CD4-positive, alpha-beta T cell treated with Interleukin-21 for 1 hour (primary cell): ENCODE results near the gene NPAS1.
"Not testable (repeated sequence)": the region's sequence is repeated elsewhere in the genome, so short reads cannot be mapped to it uniquely, and the experiment has no call there.

ENCODE experiments used
- DNase-seq: peaks from one replicate; pipeline ENCODE4 v3.0.0-alpha.2; 2020

The NPAS1 gene

GRCh38 chr19:46992699-46993535 lies 26.7 kb upstream of the NPAS1 start:
- no peak for DNase-seq

- DNase-seq, result no peak
These were observed 26.0 kb upstream of the NPAS1 start for GRCh38 chr19:46993622-46994021.

DNA sequence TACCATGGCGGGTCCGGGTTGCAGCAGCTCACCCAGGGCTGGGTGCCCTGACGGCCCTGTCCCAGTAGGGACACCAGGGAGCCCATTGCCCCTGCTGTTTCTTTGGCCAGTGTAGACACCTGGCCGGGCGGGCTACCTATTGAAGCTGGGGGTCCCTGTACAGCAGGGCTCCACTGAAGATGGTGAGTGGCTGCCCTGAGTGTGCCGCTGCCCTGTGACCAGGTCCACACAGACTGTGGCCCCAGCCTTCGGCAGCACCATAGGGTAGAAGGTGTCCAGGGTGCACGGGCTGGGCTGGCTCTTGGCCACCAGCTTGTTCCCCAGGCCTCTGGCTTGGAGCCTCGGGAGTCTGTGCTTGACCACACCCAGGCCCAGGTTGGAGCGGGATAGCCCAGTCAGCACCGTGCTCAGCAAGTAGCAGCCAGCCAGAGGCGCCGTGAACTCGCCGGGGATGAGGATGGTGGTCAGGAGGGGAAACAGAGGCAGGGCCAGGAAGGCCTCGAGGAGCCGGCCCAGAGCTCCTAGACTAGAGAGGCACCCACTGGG lies 25.4 kb upstream of the NPAS1 start:
- no peak for DNase-seq

- no peak for DNase-seq
These were observed 24.1 kb upstream of the NPAS1 start for GRCh38 chr19:46995492-46995891.

- DNase-seq, result no peak
These were observed 21.1 kb upstream of the NPAS1 start for GRCh38 chr19:46998445-46999125.

GRCh38 chr19:46999377-46999776 lies 20.3 kb upstream of the NPAS1 start:
- DNase-seq, result no peak

- no peak for DNase-seq
These were observed 19.8 kb upstream of the NPAS1 start for GRCh38 chr19:46999878-47000277.

- no peak for DNase-seq
These were observed 19.3 kb upstream of the NPAS1 start for GRCh38 chr19:47000373-47000772.

DNA sequence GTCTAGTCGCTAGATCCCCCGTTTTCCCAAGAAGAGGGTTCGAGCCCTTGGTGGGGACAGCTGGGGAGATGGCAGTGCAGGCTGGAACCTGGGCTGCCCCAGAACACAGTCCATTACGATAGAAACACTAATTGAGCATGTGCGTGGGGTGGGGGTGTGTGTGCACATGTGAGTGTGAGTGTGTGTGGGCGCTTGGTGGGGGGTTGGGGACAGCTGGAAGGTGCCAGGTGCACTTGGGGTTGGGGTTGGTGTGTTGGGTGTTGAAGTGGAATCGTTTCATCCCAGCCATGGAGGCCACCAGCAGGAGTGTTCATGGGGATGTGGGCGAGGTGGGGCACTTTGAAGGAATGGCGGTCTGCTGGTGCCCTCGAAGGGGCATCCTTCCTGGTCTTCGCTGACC lies 18.1 kb upstream of the NPAS1 start:
- DNase-seq, result no peak

- no peak for DNase-seq
These were observed 17.4 kb upstream of the NPAS1 start for GRCh38 chr19:47002106-47002766.

DNA sequence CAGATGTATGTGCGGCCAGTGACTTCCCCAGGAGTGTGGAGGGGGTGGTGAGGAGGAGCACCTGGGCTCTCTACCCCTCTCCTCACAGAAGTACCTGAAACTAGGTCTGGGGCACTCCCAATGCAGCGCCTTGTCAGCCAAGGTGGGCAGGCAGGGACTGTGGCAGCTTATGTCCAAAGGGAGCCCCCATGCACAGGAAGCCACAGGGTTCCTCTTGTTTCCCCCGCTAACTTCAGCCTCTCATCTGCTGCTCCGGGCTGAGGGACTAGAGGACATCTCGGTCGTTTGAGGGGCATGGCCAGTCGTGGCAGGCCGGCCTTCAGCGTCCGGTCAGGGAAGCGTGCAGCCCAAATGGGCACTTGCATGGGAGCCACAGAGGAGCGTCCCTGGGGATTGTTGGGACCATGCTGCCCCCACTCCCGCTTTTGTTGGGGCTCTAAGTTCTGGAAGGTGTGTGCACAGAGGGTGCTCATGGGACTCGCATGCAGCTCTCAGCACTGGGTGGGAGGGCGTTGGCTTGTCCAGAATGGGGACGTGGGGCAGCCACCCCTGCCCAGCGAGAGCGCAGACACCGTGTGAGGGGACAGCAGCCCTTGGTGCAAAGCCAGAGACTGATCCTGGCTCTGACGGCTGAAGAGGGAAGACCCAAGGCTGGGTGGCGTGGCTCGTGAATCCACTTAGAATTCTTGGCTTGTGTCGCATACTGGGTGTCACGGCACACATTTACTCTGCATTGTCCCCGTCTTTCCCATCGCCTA lies 16.6 kb upstream of the NPAS1 start:
- DNase-seq, result no peak

DNA sequence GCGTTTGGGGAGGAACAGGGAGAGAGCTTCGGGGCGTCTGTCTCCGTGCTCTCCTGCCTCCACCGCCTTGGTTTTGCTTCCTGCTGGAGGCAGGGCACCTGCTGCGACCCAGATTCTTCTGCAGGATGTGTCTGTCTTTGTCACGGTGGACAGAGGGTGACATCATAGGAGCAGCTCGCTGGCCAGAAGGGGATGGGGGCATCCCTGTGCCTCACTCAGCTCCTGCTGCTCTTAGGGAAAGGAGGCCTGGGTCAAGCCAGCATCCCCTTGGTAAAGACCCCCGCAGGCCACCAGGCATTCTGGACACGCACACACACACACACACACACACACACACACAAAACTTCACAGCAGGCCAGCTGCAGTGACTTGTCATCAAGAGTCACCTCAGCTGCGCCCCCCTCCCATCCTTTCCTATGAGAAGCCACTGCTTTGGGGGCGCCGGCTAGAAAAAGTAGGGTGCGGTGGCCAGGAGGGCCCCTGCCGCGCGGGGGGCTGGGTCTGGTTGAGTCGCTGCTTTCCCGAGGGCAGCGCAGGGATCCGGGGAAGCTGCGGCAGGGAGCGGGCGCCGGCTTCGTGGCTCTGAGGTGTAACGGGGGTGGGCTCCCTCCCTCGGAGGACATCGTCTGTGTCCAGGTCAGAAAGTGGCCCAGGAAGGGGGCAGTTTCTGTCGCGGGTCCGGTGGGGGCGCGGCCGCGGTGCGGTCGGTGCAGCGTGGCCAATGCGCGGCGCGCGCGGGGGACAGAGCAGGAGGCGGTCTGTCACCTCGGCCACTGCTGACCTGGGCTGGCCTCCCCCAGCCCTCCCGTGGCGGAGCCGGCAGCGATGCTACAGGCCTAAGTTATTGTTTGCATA lies 15.8 kb upstream of the NPAS1 start:
- no peak for DNase-seq

DNA sequence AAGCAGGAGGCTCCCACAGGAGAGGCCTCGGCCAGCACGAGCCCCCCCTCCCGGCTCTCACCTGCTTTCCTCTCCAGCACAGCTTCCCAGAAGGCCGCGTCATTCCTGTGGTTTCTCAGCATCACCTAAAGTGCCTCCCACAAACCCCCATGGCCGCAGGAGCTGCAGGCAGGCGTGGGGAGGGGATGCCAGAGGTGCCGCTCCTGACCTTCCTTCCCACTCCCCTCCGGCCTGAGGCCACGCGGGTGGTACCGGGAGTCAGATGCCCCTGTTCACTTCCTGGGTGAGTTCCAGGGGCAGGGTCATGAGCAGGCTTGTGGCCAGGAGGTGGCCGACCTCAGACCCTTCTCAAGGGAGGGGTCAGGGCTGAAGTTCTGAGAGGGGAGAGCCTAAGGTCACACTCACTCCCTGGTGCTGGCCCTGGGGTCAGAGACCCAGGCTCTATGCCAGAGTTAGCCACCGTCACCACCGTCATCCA lies 14.4 kb upstream of the NPAS1 start:
- DNase-seq, result no peak

GRCh38 chr19:47005873-47006272 lies 13.8 kb upstream of the NPAS1 start:
- DNase-seq, result no peak

DNA sequence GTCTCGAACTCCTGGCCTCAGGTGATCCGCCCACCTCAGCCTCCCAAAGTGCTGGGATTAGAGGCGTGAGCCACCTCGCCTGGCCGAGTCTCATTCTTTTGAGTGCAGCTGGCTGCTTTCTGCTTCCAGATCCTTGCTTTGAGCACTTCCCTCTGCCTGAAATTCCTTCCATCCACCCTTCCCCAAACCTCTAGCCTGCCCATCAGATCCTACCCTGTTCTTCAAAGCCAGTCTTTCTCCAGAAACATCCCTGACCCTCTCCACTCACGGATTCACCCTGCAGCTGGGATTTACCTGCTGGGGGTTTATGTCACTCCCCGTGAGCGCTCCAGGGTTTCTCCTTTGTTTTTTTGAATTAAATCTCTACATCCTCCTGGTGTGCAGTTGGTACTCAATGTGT lies 13.1 kb upstream of the NPAS1 start:
- no peak for DNase-seq

GRCh38 chr19:47010549-47010948 lies 9.1 kb upstream of the NPAS1 start:
- not testable (repeated sequence) for DNase-seq

GRCh38 chr19:47012617-47013016 lies 7.0 kb upstream of the NPAS1 start:
- DNase-seq, result no peak

GRCh38 chr19:47013041-47013517 lies 6.6 kb upstream of the NPAS1 start:
- peak; percentile 66 for DNase-seq

DNA sequence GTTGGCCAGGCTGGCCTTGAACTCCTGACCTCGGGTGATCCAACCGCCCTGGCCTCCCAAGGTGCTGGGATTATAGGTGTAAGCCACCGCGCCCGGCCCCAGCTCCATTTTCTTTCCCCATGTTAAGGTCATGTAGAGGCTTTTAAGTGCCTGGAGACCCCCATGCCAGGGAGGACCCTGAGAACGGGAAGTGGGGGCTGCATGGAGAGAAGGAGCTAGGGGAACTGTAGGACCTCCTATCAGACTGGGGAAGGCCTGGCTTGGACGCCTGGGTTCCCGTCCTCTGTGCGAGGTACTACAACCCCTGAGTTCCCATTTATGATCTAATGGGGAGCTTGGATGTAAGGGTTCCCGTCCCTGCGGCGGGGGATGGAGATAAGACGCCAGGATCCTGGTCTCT lies 714 bp upstream of the NPAS1 start:
- no peak for DNase-seq

- no peak for DNase-seq
These were observed 632 bp downstream of the NPAS1 start for GRCh38 chr19:47020132-47020805.

GRCh38 chr19:47020992-47021496 lies 1.4 kb downstream of the NPAS1 start:
- DNase-seq, result no peak
